ENCODE data around the gene NTNG2. TPM values are rescaled to one million over a fixed set of nuclear protein-coding genes. Genes with fewer than 3 reads are reported as not detected.

Gene NTNG2
- total RNA-seq, 8 experiments from 2014 or later: 0.59 to 5.3 (median 2.1) TPM

DNA sequence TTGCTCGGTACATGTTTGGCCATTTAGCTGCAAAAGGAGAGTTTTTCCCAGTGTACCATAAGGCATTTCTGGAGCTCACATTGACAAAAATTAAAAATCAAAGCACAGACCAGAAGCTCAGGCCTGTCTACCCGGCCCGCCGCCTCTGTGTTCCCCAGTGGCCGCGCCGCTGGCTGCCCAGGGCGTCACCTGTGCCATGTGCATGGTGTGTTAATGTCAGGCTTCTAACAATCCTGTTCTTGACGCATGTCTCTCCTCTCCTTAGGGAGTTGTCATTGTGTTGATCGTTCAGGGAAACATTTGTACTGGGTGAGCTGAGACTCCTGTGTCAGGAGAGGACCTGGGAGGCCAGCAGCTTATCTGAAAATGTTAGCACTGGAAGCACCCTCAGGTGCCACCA, 9.6 kb upstream of the NTNG2 start:
- in situ Hi-C loops (cut with MboI; ENCODE audit: low pct_unique_long_range_greater_than_20kb in 2 of 9, low sequenced_read_pairs in 9 of 9, unreplicated experiment in 9 of 9): no loop called here
- 50 to 100% (median 83%) methylated on average over 1 to 9 of the region's 10 CpGs; no CpG with 5 or more reads in 1 of the 10 experiments for WGBS, 10 experiments

DNA sequence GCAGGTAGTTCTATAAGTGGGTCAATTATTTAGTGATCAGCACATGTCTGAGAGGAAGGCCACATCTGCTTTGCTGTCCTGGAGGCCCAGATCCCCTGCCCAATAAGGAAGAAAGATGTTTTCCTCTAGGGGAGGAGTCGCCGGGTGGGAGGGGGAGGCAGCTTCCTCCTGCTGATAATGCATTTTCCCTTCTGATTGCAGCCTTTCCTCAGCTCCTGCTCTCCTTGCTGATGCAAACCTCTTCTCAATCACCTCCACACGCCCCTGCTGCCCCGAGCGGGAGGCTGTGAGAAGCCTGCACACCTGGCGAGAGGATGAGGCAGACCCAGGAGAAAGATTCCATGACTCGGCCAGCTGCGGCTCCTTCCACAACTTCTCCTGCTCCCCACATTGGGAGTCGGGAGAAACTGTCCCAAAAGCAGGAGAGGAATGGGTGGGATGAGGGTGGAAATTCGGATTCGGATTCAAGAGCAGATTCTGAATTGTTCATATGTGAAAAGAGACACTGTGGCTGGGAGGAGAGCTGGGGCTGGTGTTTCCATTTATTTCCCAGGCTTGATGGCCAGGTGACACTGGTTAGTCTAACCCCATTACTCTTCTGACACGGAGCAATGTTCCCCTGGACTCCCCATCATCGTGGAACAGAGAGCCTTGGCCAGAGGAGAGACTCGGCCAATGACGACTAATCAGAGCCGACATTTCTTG, 6.8 kb upstream of the NTNG2 start:
- peak in 5 of 8 experiments; percentile 58 to 81 (median 72) for ATAC-seq (replicated peaks in 6 of 8)
- Histone ChIP-seq H3K27ac (peak overlapping the region; percentile 53 to 64), H3K4me3 (no peak overlapping the region), H3K4me1 (replicated peaks in 1 of 2) (peaks cover 28 to 33% of the 10 kb centered on the region in 2 donors)
- in situ Hi-C loops (cut with MboI; ENCODE audit: low pct_unique_long_range_greater_than_20kb in 2 of 9, low sequenced_read_pairs in 9 of 9, unreplicated experiment in 9 of 9): no loop called here
- 47 to 70% (median 62%) methylated on average over 2 to 13 of the region's 16 CpGs; no CpG with 5 or more reads in 6 of the 10 experiments for WGBS, 10 experiments

More for the DNA sequence above, 9.6 kb upstream of the NTNG2 start:
- Histone ChIP-seq H3K27ac (no peak overlapping the region), H3K4me1 (replicated peaks in 1 of 2) (peaks cover 20 to 22% of the 10 kb centered on the region in 2 donors), H3K4me3 (no peak overlapping the region)
- ATAC-seq (replicated peaks in 6 of 8): no peak

DNA sequence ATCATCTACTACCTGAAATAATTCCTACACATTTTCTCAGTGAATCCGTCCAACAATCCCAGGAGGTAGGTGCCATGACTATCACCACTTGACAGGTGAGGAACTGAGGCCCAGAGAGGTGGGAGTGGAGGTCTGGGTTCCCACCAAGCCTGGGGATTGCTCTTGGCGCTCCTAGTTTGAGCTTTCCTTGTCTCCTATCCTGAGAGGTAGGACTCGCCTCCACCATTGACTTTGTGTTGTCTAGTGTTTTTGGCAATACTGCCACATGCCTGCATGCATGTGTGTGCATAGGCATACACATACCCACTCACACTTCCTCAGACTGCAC, 6.3 kb upstream of the NTNG2 start:
- H3K4me1 ChIP-seq (replicated peaks in 1 of 2): peaks cover 32 to 38% of the 10 kb centered on the region in 2 donors
- H3K27ac ChIP-seq: no peak overlapping the region
- H3K4me3 ChIP-seq: no peak overlapping the region
- in situ Hi-C loops (cut with MboI; ENCODE audit: low pct_unique_long_range_greater_than_20kb in 2 of 9, low sequenced_read_pairs in 9 of 9, unreplicated experiment in 9 of 9): no loop called here
- no peak for ATAC-seq (replicated peaks in 6 of 8)
- WGBS, 10 experiments: 33 to 100% (median 100%) methylated on average over 1 to 2 of the region's 3 CpGs; no CpG with 5 or more reads in 7 of the 10 experiments

DNA sequence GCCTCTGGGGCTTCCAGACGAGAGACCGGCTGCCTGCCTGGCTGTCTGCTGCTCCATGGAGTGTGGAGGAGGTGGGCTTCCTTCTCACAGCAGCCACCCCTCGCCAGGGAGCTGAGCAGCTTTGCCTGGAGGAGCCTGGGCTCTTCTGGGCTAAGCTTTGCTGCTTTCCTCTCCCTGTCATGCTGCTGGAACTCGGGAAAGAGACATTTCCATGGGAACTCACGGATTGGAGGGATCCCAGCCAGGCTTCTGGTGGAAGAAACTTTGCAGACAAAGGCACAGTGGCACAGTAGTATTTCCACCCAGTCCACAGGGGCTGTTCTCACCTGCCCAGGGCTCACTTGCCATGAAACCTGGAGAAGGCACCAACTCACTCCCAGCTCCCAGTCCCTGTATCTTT, 5.6 kb upstream of the NTNG2 start:
- 54 to 75% (median 57%) methylated on average over 1 to 3 of the region's 5 CpGs; no CpG with 5 or more reads in 7 of the 10 experiments for WGBS, 10 experiments
- in situ Hi-C loops (cut with MboI; ENCODE audit: low pct_unique_long_range_greater_than_20kb in 2 of 9, low sequenced_read_pairs in 9 of 9, unreplicated experiment in 9 of 9): no loop called here
- H3K4me3 ChIP-seq: no peak overlapping the region
- no peak overlapping the region for H3K27ac ChIP-seq
- H3K4me1 ChIP-seq (replicated peaks in 1 of 2): peaks cover 36 to 45% of the 10 kb centered on the region in 2 donors
- ATAC-seq (replicated peaks in 6 of 8): no peak

DNA sequence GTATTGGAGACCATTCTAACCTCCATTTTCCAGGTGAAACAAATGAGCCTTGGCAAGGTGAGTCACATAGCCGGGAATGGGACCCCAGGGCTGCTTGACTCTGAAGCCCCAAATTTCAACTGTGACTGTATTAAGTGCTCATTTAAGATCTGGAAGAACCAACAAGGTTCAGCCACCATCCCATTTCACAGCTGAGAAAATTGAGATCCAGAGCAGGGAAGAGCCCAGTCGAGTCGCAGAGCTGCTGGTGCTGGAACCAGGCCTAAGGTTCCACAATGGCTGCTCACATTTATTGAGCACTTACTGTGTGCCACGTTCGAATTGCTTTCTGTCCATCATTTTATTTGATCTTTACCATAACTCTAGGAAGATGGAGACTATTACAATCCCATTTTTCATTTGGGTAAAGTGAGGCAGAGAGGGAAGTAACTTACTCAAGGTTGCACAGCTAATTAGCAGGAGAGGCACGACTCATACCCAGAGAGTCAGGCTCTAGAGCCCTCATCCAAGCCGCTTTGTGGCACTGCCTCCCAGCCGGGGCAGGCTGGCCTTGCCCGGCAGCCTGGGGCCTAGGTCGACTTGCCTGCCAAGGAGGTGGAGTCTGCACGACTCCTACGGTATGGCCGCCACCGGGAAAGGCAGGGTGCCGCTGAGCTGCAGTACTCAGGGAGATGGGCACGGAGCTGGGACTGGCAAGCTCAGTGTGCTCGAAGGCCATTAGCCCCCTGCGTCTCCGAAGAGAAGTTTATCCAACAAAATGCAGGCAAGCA, 4.3 kb upstream of the NTNG2 start:
- WGBS, 10 experiments: 37 to 100% (median 85%) methylated on average over 2 to 8 of the region's 19 CpGs; no CpG with 5 or more reads in 1 of the 10 experiments

DNA sequence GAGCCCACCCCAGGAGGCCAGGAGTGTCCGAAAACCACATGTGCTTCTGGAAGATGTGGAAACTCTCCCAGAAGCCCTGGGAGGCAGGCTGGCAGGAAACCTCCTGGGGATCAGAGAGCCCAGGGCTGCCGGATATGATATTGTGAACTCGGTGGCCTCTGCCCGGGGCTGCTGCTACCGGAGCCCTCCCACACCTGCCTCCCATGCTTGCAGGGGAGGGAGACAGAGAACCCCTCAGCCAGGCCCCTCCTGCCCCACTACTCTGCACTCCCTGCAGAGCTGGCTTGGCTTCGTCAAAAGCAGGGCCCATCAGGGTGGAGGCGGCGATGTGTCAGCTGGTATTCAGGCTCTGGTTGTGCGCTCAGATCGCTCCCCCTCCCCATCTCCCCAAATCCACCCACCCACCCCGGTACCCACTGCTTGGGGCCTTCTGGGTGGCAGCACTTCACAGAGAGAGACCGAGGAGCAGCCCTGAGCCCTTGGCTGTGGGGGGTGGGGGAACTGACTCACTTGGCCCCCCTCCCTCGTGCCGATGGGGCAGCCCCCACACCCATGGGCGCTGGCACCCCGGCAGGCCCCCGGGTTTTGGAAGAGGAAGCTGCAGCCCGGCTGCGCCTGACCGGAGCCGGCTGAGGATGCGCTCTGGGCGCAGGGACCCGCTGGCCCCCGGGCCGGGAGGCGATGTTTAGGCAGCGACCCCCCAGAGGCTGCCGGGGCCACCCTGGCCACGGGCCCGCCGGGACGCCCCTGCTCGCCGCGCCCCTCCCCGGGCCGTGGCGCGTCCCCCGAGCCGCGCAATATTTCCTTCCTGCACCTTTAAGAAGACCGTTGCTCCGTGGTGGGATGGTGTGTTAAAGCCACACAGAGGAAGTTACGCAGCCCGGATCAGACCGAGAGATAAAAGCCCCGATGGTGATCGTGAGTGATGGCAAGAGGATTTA, 786 bp upstream of the NTNG2 start:
- ATAC-seq (replicated peaks in 6 of 8): peak; percentile 53 to 81 (median 70)

More for the DNA sequence above, 4.3 kb upstream of the NTNG2 start:
- no peak overlapping the region for H3K27ac ChIP-seq
- in situ Hi-C loops (cut with MboI; ENCODE audit: low pct_unique_long_range_greater_than_20kb in 2 of 9, low sequenced_read_pairs in 9 of 9, unreplicated experiment in 9 of 9): no loop called here
- H3K4me1 ChIP-seq (replicated peaks in 1 of 2): peaks cover 33 to 46% of the 10 kb centered on the region in 2 donors
- ATAC-seq (replicated peaks in 6 of 8): no peak
- H3K4me3 ChIP-seq: no peak overlapping the region

DNA sequence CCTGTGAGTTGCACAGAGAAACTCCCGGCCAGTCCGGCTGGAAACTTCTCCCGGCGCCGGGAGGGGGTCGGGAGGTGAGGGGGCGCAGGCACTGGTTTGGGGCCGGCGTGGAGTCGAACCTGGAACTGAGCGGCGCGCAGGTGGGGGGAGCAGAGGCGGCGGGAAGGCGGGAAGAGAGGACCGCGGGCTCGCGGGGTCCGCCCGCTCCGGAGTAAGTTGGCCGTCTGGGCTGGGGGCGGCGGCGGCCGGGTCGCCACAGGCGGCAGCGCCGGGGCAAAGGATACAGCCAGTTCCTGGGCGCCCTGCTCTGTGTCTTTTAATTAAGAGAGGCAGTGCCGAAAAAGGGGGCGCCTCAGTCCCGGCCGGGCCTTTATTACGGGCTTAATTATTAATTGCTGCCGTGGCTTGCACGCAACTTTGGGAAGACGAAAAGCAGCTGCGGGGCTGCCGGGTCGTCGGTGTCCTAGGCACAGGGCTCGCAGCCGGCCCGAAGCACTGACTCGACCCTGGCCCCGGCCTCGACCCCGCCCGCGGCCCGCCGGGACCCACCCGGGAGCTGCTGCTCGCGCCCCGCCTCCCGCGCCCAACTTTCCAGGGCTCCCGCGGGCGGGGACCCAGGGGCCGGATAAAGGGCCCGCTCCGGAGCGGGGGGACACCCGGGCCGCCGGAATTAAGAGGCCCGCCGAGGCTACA, 1.1 kb downstream of the NTNG2 start:
- in situ Hi-C loops (cut with MboI; ENCODE audit: low pct_unique_long_range_greater_than_20kb in 2 of 9, low sequenced_read_pairs in 9 of 9, unreplicated experiment in 9 of 9): no loop called here
- peak in 1 of 8 experiments; percentile 0 for ATAC-seq (replicated peaks in 6 of 8)
- H3K4me1 ChIP-seq (replicated peaks in 1 of 2): peaks cover 21 to 40% of the 10 kb centered on the region in 2 donors
- peak overlapping the region; percentile 37 to 58 (median 49) for H3K4me3 ChIP-seq
- no peak overlapping the region for H3K27ac ChIP-seq
- 0 to 4% methylated on average over 1 to 9 of the region's 74 CpGs; no CpG with 5 or more reads in 8 of the 10 experiments for WGBS, 10 experiments

More for the DNA sequence above, 786 bp upstream of the NTNG2 start:
- peaks cover 21 to 39% of the 10 kb centered on the region in 2 donors for H3K4me1 ChIP-seq (replicated peaks in 1 of 2)
- peak overlapping the region; percentile 37 to 58 (median 49) for H3K4me3 ChIP-seq
- in situ Hi-C loops (cut with MboI; ENCODE audit: low pct_unique_long_range_greater_than_20kb in 2 of 9, low sequenced_read_pairs in 9 of 9, unreplicated experiment in 9 of 9): no loop called here
- peak overlapping the region in 1 of 2 donors; percentile 54 for H3K27ac ChIP-seq
- WGBS, 10 experiments: 0 to 17% methylated on average over 4 to 5 of the region's 50 CpGs; no CpG with 5 or more reads in 8 of the 10 experiments

DNA sequence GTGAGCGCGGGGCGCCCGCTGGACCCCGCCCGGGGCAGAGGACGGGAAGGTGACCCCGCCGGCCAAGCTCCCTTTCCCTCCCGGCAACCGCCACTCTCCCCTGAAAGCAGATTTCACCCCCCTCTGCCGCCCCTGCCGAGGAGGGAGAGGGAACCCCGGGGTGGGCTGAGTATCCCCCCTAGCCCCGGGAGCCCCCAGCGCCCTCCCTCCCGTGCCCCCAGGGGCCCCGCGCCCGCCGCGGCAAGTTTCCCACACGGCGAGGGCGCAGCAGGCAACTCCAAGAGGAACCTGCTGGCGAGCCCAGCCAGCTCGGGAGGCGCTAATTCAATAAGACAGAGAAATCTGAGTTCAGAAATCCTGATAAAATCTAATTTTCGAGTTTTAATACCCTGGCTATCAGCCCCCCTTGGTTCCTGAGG, 1.6 kb downstream of the NTNG2 start:
- in situ Hi-C loops (cut with MboI; ENCODE audit: low pct_unique_long_range_greater_than_20kb in 2 of 9, low sequenced_read_pairs in 9 of 9, unreplicated experiment in 9 of 9): no loop called here
- ATAC-seq (replicated peaks in 6 of 8): no peak
- peaks cover 21 to 40% of the 10 kb centered on the region in 2 donors for H3K4me1 ChIP-seq (replicated peaks in 1 of 2)
- no peak overlapping the region for H3K27ac ChIP-seq
- 0 to 7% (median 1%) methylated on average over 1 to 7 of the region's 29 CpGs; no CpG with 5 or more reads in 4 of the 10 experiments for WGBS, 10 experiments
- H3K4me3 ChIP-seq: peak overlapping the region in 4 of 5 donors; percentile 37 to 58 (median 48)

DNA sequence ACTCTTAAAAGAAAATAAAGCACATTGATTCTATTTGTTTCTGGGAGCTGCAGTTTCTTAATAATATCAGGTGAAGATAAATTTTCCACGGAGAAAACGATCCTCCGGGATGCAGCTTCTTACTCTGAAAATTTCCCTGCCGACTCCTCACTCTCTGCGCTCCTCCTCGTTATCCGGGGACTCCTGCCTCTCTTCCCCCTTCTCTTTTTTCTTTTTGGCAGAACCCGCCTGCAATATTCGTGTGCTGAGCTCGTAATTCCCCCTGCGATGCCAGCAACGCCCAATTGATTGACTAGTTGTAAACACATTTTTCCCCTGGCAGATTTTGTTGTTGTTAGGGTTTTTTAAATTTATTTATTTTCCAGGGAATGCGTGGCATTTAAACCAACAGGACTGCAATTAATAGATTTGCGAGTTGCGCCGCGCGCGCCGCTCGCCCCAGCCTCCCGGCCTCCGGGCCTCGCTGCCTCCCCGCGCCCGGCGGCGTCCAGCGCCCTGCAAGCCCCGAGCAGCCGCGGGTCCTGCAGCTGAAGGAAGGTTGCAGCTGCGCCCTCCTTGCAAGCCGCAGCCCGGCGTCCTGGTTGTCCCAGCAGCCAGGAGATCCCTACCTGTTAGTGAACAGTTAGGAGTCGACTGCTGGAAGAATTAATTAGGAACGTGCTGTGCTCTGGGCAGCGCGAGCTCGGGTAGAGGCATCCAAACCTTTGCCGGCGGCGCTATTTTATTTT, 2.2 kb downstream of the NTNG2 start:
- Histone ChIP-seq H3K4me3 (peak overlapping the region in 2 of 5 donors; percentile 42 to 58), H3K27ac (no peak overlapping the region), H3K4me1 (replicated peaks in 1 of 2) (peaks cover 21 to 39% of the 10 kb centered on the region in 2 donors)
- ATAC-seq (replicated peaks in 6 of 8): no peak
- WGBS, 10 experiments: 0 to 76% (median 8%) methylated on average over 5 to 36 of the region's 45 CpGs
- in situ Hi-C loops (cut with MboI; ENCODE audit: low pct_unique_long_range_greater_than_20kb in 2 of 9, low sequenced_read_pairs in 9 of 9, unreplicated experiment in 9 of 9): no loop called here

DNA sequence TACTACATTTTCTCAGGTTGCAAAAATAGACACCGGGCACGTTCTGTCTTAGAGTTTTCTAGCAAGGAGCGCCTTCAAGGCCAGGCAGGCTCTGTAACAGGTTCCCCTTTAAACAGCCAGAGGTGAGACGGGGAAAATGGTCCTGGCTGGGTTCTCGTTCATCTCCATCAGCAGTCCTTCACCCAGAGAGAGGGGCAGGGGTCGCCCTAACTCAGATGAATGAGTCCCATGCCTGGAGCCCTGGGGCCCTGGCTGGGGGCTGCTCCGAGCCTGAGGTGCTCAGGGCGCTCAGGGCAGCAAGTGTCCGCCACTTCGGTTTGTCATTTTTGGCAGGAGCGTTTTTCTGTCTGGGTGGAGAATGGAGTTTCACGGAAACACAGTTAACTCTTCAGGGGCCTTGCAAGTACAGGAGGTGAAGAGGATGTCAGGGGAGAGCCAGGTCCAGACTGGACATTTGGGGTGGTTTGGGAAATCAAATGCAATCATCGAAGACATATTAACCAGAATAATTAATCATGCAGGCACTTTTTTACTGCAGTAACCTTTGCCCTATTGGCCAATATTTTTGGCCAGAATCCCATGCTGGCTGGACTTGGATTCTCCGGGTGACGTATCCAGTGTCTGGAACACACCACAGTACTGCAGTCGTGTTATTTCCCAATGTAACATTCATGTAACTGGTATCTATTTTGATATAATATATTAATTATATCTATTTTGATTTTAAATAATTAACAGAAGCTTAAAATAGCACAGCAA, 2.9 kb downstream of the NTNG2 start:
- no peak overlapping the region for H3K4me3 ChIP-seq
- ATAC-seq (replicated peaks in 6 of 8): no peak
- in situ Hi-C loops (cut with MboI; ENCODE audit: low pct_unique_long_range_greater_than_20kb in 2 of 9, low sequenced_read_pairs in 9 of 9, unreplicated experiment in 9 of 9): no loop called here
- no peak overlapping the region for H3K27ac ChIP-seq
- H3K4me1 ChIP-seq (replicated peaks in 1 of 2): peaks cover 16 to 32% of the 10 kb centered on the region in 2 donors
- WGBS, 10 experiments: 13 to 86% (median 46%) methylated on average over 2 to 9 of the region's 16 CpGs

DNA sequence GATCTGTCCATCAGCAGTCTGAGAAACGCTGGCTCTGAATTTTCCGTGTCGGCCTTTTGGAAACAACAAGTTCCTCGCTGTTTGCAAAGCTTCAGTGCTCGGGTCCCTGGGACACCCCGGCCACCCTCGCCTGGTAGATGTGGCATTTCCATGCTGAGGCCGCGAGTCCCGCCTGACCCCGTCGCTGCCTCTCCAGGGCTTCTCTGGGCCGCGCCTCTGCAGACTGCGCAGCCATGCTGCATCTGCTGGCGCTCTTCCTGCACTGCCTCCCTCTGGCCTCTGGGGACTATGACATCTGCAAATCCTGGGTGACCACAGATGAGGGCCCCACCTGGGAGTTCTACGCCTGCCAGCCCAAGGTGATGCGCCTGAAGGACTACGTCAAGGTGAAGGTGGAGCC, 4.7 kb downstream of the NTNG2 start:
- 75 to 100% (median 89%) methylated on average over 2 to 7 of the region's 19 CpGs; no CpG with 5 or more reads in 3 of the 10 experiments for WGBS, 10 experiments
- Histone ChIP-seq H3K4me1 (replicated peaks in 1 of 2) (peaks cover 16 to 25% of the 10 kb centered on the region in 2 donors), H3K4me3 (no peak overlapping the region), H3K27ac (no peak overlapping the region)
- in situ Hi-C loops (cut with MboI; ENCODE audit: low pct_unique_long_range_greater_than_20kb in 2 of 9, low sequenced_read_pairs in 9 of 9, unreplicated experiment in 9 of 9): no loop called here
- ATAC-seq (replicated peaks in 6 of 8): no peak

Measured in motor neuron (in vitro differentiated cells).